Measurements from ENCODE around the gene SPEM2. TPM values are rescaled to one million over a fixed set of nuclear protein-coding genes. Genes with fewer than 3 reads are reported as not detected.

SPEM2 gene
- total RNA-seq, 3 donors from 2014 or later, result not detected

DNA sequence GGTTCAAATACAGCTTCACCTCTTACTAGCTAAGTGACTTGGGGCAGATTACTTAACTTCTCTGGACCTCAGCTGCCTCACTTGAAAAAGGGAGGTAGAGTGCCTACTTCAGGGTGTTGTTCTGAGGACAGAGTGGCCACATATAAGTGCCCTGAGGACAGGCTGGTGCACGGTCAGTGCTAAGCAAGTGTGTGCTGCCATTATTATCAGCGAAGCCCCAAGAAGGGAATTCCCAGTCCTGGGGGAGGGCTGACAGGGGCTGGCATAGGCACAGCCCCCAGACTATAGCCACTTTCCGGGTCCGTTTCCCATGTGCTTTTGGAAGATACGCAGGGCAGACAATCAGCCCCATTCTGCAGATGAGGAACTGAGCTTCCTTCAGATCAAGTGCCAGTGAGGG, 51.5 kb downstream of the SPEM2 start:
- TF ChIP-seq, protein P1, sequence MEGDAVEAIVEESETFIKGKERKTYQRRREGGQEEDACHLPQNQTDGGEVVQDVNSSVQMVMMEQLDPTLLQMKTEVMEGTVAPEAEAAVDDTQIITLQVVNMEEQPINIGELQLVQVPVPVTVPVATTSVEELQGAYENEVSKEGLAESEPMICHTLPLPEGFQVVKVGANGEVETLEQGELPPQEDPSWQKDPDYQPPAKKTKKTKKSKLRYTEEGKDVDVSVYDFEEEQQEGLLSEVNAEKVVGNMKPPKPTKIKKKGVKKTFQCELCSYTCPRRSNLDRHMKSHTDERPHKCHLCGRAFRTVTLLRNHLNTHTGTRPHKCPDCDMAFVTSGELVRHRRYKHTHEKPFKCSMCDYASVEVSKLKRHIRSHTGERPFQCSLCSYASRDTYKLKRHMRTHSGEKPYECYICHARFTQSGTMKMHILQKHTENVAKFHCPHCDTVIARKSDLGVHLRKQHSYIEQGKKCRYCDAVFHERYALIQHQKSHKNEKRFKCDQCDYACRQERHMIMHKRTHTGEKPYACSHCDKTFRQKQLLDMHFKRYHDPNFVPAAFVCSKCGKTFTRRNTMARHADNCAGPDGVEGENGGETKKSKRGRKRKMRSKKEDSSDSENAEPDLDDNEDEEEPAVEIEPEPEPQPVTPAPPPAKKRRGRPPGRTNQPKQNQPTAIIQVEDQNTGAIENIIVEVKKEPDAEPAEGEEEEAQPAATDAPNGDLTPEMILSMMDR (IDR thresholded peaks at IDR 0.05), result no peak
- no peaks in the 10 kb centered on the region for H3K36me3 ChIP-seq (ENCODE audit: low read depth)
- no peak for ATAC-seq
- peaks cover 10% of the 10 kb centered on the region for H3K4me1 ChIP-seq (ENCODE audit: low read depth)
- DNase-seq, result no peak
- H3K4me3 ChIP-seq, result no peak overlapping the region
- H3K9me3 ChIP-seq, result no peaks in the 10 kb centered on the region
- intact Hi-C loops (cut with DNase I, micrococcal nuclease), result no loop called here

Other genes starting within 250 kb of the SPEM2 start
- gene ASGR1, start 246.2 kb upstream of the SPEM2 start, total RNA-seq, result 1 to 10 TPM in 2 of 3 donors, under 1 TPM in 1; 0.35 to 1.6 (median 1.2) TPM
- gene DLG4, start 205.8 kb upstream of the SPEM2 start, total RNA-seq, result 10 to 100 TPM in 1 of 3 donors, 1 to 10 TPM in 2; 4.1 to 34.5 (median 6.6) TPM
- gene ACADVL, start 205.7 kb upstream of the SPEM2 start, total RNA-seq, result 1,000 to 10,000 TPM in 1 of 3 donors, 100 to 1,000 TPM in 2; 729 to 1,007 (median 804) TPM
- gene DVL2, start 191.1 kb upstream of the SPEM2 start, total RNA-seq, result 10 to 100 TPM; 33.4 to 52.0 (median 36.0) TPM
- gene PHF23, start 186.2 kb upstream of the SPEM2 start, total RNA-seq, result 10 to 100 TPM; 36.0 to 49.8 (median 36.8) TPM
- 100 to 1,000 TPM; 424 to 499 (median 484) TPM for gene GABARAP, start 183.2 kb upstream of the SPEM2 start, total RNA-seq
- 100 to 1,000 TPM; 117 to 123 (median 117) TPM for gene CTDNEP1, start 173.9 kb upstream of the SPEM2 start, total RNA-seq
- gene ELP5, start 173.4 kb upstream of the SPEM2 start, total RNA-seq, result 10 to 100 TPM; 34.9 to 45.6 (median 42.2) TPM
- gene CLDN7, start 163.1 kb upstream of the SPEM2 start, total RNA-seq, result 1,000 to 10,000 TPM in 1 of 3 donors, 100 to 1,000 TPM in 2; 586 to 1,244 (median 934) TPM
- gene SLC2A4, start 143.9 kb upstream of the SPEM2 start, total RNA-seq, result 10 to 100 TPM in 1 of 3 donors, 1 to 10 TPM in 2; 5.3 to 78.2 (median 6.1) TPM
- gene YBX2, start 131.0 kb upstream of the SPEM2 start, total RNA-seq, result 10 to 100 TPM; 17.9 to 71.4 (median 37.8) TPM
- gene EIF5A, start 118.0 kb upstream of the SPEM2 start, total RNA-seq, result 100 to 1,000 TPM; 281 to 492 (median 313) TPM
- gene GPS2, start 110.3 kb upstream of the SPEM2 start, total RNA-seq, result 10 to 100 TPM; 68.1 to 89.8 (median 83.2) TPM
- gene NEURL4, start 96.3 kb upstream of the SPEM2 start, total RNA-seq, result 10 to 100 TPM; 39.0 to 59.1 (median 44.9) TPM
- 10 to 100 TPM in 2 of 3 donors, 1 to 10 TPM in 1; 9.2 to 16.5 (median 11.2) TPM for gene ACAP1, start 89.1 kb upstream of the SPEM2 start, total RNA-seq
- gene KCTD11, start 73.5 kb upstream of the SPEM2 start, total RNA-seq, result 10 to 100 TPM in 1 of 3 donors, 1 to 10 TPM in 2; 8.2 to 10.3 (median 8.5) TPM
- under 1 TPM in 1 of 3 donors, not detected in 2; 0.26 TPM for gene TMEM95, start 70.5 kb upstream of the SPEM2 start, total RNA-seq
- gene TNK1, start 44.5 kb upstream of the SPEM2 start, total RNA-seq, result 10 to 100 TPM; 16.4 to 29.5 (median 20.7) TPM
- 10 to 100 TPM in 2 of 3 donors, 1 to 10 TPM in 1; 5.5 to 21.6 (median 16.4) TPM for gene PLSCR3, start 31.1 kb upstream of the SPEM2 start, total RNA-seq
- 10 to 100 TPM; 51.9 to 85.1 (median 64.9) TPM for gene TMEM256, start 21.5 kb upstream of the SPEM2 start, total RNA-seq
- gene NLGN2, start 17.8 kb upstream of the SPEM2 start, total RNA-seq, result 10 to 100 TPM in 1 of 3 donors, 1 to 10 TPM in 2; 2.9 to 38.0 (median 6.7) TPM
- not detected for gene SPEM1, start 5.3 kb upstream of the SPEM2 start, total RNA-seq
- not detected for gene SPEM3, start 3.2 kb downstream of the SPEM2 start, total RNA-seq
- gene TMEM102, start 9.8 kb downstream of the SPEM2 start, total RNA-seq, result 10 to 100 TPM in 2 of 3 donors, 1 to 10 TPM in 1; 8.8 to 22.5 (median 16.4) TPM
- gene FGF11, start 13.9 kb downstream of the SPEM2 start, total RNA-seq, result 1 to 10 TPM; 1.4 to 3.0 (median 2.2) TPM
- 1 to 10 TPM; 6.0 to 8.3 (median 7.7) TPM for gene CHRNB1, start 19.4 kb downstream of the SPEM2 start, total RNA-seq
- 10 to 100 TPM; 16.6 to 93.9 (median 18.5) TPM for gene ZBTB4, start 54.0 kb downstream of the SPEM2 start, total RNA-seq
- not detected for gene SLC35G6, start 55.8 kb downstream of the SPEM2 start, total RNA-seq
- gene POLR2A, start 58.8 kb downstream of the SPEM2 start, total RNA-seq, result 100 to 1,000 TPM; 101 to 124 (median 118) TPM
- gene TNFSF12, start 123.4 kb downstream of the SPEM2 start, total RNA-seq, result 10 to 100 TPM; 11.6 to 69.4 (median 15.8) TPM
- 10 to 100 TPM; 41.0 to 74.6 (median 73.3) TPM for gene TNFSF13, start 133.1 kb downstream of the SPEM2 start, total RNA-seq
- 10 to 100 TPM; 27.9 to 60.2 (median 37.7) TPM for gene SENP3, start 136.3 kb downstream of the SPEM2 start, total RNA-seq
- gene CD68, start 154.0 kb downstream of the SPEM2 start, total RNA-seq, result 10 to 100 TPM; 41.4 to 91.9 (median 50.7) TPM
- gene MPDU1, start 158.2 kb downstream of the SPEM2 start, total RNA-seq, result 100 to 1,000 TPM in 1 of 3 donors, 10 to 100 TPM in 2; 55.2 to 101 (median 94.5) TPM
- gene SOX15, start 164.5 kb downstream of the SPEM2 start, total RNA-seq, result 1 to 10 TPM in 1 of 3 donors, under 1 TPM in 2; 0.38 to 4.4 (median 0.41) TPM
- gene FXR2, start 189.3 kb downstream of the SPEM2 start, total RNA-seq, result 10 to 100 TPM; 23.0 to 53.3 (median 28.1) TPM
- 100 to 1,000 TPM in 1 of 3 donors, 10 to 100 TPM in 2; 49.1 to 104 (median 76.9) TPM for gene SAT2, start 202.2 kb downstream of the SPEM2 start, total RNA-seq
- gene SHBG, start 204.5 kb downstream of the SPEM2 start, total RNA-seq, result under 1 TPM in 2 of 3 donors, not detected in 1; 0.25 to 0.89 TPM
- gene ATP1B2, start 225.3 kb downstream of the SPEM2 start, total RNA-seq, result 1 to 10 TPM in 1 of 3 donors, under 1 TPM in 2; 0.41 to 8.7 (median 0.67) TPM